HepG2 (cell line): ENCODE results near the gene TCF23. TPM values are rescaled to one million over a fixed set of nuclear protein-coding genes. Genes with fewer than 3 reads are reported as not detected.

Experiments
- ATAC-seq: fragments of 200-7000 bp; cut with Tn5 transposase; 3 replicates; pipeline ENCODE4 v1.9.1; 2020; ENCODE audit warnings: mild to moderate bottlenecking, moderate library complexity
- BruUV-seq: library from RNA; stranded (reverse); fragments of 400-500 nt; replicated peaks from 2 replicates; lab custom pipeline; 2021; lab: Mats Ljungman, UMichigan
- CTCF ChIA-PET: fragments of 300-600 bp; formaldehyde crosslinking; extraction: SDS; loops from one replicate; lab custom pipeline; 2021; ENCODE audit warnings: low total read pairs, inconsistent platforms, low intra/inter-chr PET ratio; lab: Yijun Ruan, JAX
- POLR2A ChIA-PET: fragments of 350-600 bp; sonication (Branson Sonifier 250); formaldehyde crosslinking; loops from one replicate; lab custom pipeline; 2020; ENCODE audit warnings: antibody characterized with exemption, inconsistent platforms; lab: Yijun Ruan, JAX
- DNase-seq: peaks from one replicate; pipeline ENCODE4 v3.0.0-alpha.2; 2015; ENCODE audit warnings: low spot score
- FAIRE-seq: peaks from 3 replicates; lab custom pipeline; 2011; peaks lifted over from hg19 to GRCh38; lab: Jason Lieb, UNC
- H2AFZ ChIP-seq: one replicate; pipeline ENCODE4 v1.6.1; 2011; ENCODE audit warnings: low read length, inconsistent platforms
- H3K27ac ChIP-seq: fragments of 300-600 bp; 3 replicates; pipeline ENCODE4 v1.8.0; 2011; ENCODE audit warnings: mixed run types, mild to moderate bottlenecking, mixed read lengths, low read length, inconsistent platforms; ENCODE audit not compliant: insufficient read depth; ENCODE audit errors: extremely low read length
- H3K27me3 ChIP-seq, 2 experiments: fragments of 200-600 bp in 1 of 2; 2 replicates in 1 of 2; 3 replicates in 1 of 2; pipeline versions ENCODE4 v1.6.0 to v1.8.0; 2011; ENCODE audit warnings: low read length in 2 of 2, mild to moderate bottlenecking in 2 of 2, moderate library complexity in 2 of 2, inconsistent platforms in 1 of 2; ENCODE audit not compliant: insufficient read depth in 2 of 2, control insufficient read depth in 1 of 2
- H3K36me3 ChIP-seq, 2 experiments: fragments of 200-600 bp in 1 of 2; replicated peaks in 1 of 2; 2 replicates in 1 of 2; 3 replicates in 1 of 2; pipeline versions ENCODE4 v1.5.1 to v1.8.0; 2011; ENCODE audit warnings: low read length in 2 of 2, inconsistent platforms in 1 of 2; ENCODE audit not compliant: insufficient read depth in 2 of 2, control insufficient read depth in 1 of 2
- H3K4me1 ChIP-seq: 2 replicates; pipeline ENCODE4 v1.5.1; 2012; ENCODE audit warnings: low read length, inconsistent platforms; ENCODE audit not compliant: insufficient read depth
- H3K4me2 ChIP-seq: 2 replicates; pipeline ENCODE4 v1.6.0; 2011; ENCODE audit warnings: low read depth, low read length, inconsistent platforms
- H3K4me3 ChIP-seq, 3 experiments: fragments of 200-600 bp in 1 of 3; sonication (generic), shearing (Covaris generic) in 1 of 3; replicated peaks in 1 of 3; 2 replicates each; pipeline ENCODE4 v1.5.1; 2011 to 2016; ENCODE audit warnings: low read length in 3 of 3, inconsistent platforms in 2 of 3, low read depth in 2 of 3, mild to moderate bottlenecking in 2 of 3, control low read depth in 1 of 3, mixed read lengths in 1 of 3; ENCODE audit not compliant: insufficient read depth in 1 of 3
- H3K79me2 ChIP-seq: one replicate; pipeline ENCODE4 v1.6.1; 2011; ENCODE audit warnings: low read length, inconsistent platforms; ENCODE audit not compliant: insufficient read depth
- H3K9ac ChIP-seq: 2 replicates; pipeline ENCODE4 v1.6.0; 2011; ENCODE audit warnings: mild to moderate bottlenecking, low read depth, low read length, inconsistent platforms; ENCODE audit not compliant: insufficient read depth
- H3K9me3 ChIP-seq: 2 replicates; pipeline ENCODE4 v1.5.1; 2012; ENCODE audit warnings: mild to moderate bottlenecking, low read length
- H4K20me1 ChIP-seq: 2 replicates; pipeline ENCODE4 v1.6.0; 2011; ENCODE audit warnings: inconsistent platforms, mild to moderate bottlenecking, low read length, moderate library complexity; ENCODE audit not compliant: insufficient read depth
- ATF7 ChIP-seq, 2 experiments: fragments of 450-650 bp in 1 of 2; sonication (generic) in 1 of 2; formaldehyde crosslinking in 1 of 2; IDR thresholded peaks; 2 replicates each; pipeline versions ENCODE4 v1.4.0 to v1.6.1; 2016 to 2020; ENCODE audit warnings: antibody characterized with exemption in 1 of 2, mild to moderate bottlenecking in 1 of 2, missing genetic modification reagents in 1 of 2
- EEA1 ChIP-seq: sonication (generic); formaldehyde crosslinking; IDR thresholded peaks from 2 replicates; pipeline ENCODE4 v1.5.1; 2020; ENCODE audit warnings: mild to moderate bottlenecking, missing genetic modification reagents, borderline replicate concordance
- FOXA3 ChIP-seq: IDR thresholded peaks from 2 replicates; pipeline ENCODE4 v1.6.1; 2016; ENCODE audit warnings: missing genetic modification reagents, missing compliant biosample characterization
- HBP1 ChIP-seq: IDR thresholded peaks from 2 replicates; pipeline ENCODE4 v1.6.1; 2016; ENCODE audit warnings: low read depth, control low read depth
- NFKB2 ChIP-seq: sonication (generic); formaldehyde crosslinking; IDR thresholded peaks from 2 replicates; pipeline ENCODE4 v1.4.0; 2020; ENCODE audit warnings: missing genetic modification reagents, borderline replicate concordance
- SP4 ChIP-seq: sonication (generic); formaldehyde crosslinking; IDR thresholded peaks from 2 replicates; pipeline ENCODE4 v1.8.1; 2023; ENCODE audit warnings: mild to moderate bottlenecking, missing genetic modification reagents
- ZNF337 ChIP-seq: sonication (generic); formaldehyde crosslinking; IDR thresholded peaks from 2 replicates; pipeline ENCODE4 v1.5.1; 2020; ENCODE audit warnings: missing genetic modification reagents, low read depth, mild to moderate bottlenecking, borderline replicate concordance
- ZNF451 ChIP-seq: sonication (generic); formaldehyde crosslinking; IDR thresholded peaks from 2 replicates; pipeline ENCODE4 v1.5.0; 2020; ENCODE audit warnings: mild to moderate bottlenecking, missing genetic modification reagents
- ZNF687 ChIP-seq: sonication (generic); formaldehyde crosslinking; IDR thresholded peaks from 2 replicates; pipeline ENCODE4 v1.5.1; 2020; ENCODE audit warnings: mild to moderate bottlenecking, missing genetic modification reagents, moderate library complexity
- WGBS: methylation state at CpG from one replicate; pipeline ENCODE4 v1.1.6; 2017; ENCODE audit warnings: low lambda C conversion rate; 5-methylcytosine and 5-hydroxymethylcytosine counted together
- in situ Hi-C: cut with HindIII; loops from 2 replicates; pipeline ENCODE4 v1.10.0; 2017; ENCODE audit warnings: low pct_unique_long_range_greater_than_20kb; ENCODE audit not compliant: extremely low pct_ligation_motif_present
- intact Hi-C: fragments of 100-400 bp; cut with micrococcal nuclease; formaldehyde crosslinking; loops from one replicate; pipeline ENCODE4 v1.10.0; 2022; ENCODE audit not compliant: unreplicated experiment
- polyA plus RNA-seq, 8 experiments: library from polyadenylated mRNA; depleted of rRNA in 3 of 8; stranded (reverse) in 7 of 8; unstranded in 1 of 8; fragments of >200 nt; fragmentation: Illumina TruSeq in 4 of 8; extraction: Trizol in 4 of 8; gene quantifications; 2 replicates each; pipeline versions ENCODE4 v1.2.1 to v1.2.3, GENCODE V29; 2011 to 2016; ENCODE audit warnings: low read depth in 4 of 8, missing spikeins in 1 of 8, mixed read lengths in 1 of 8; ENCODE audit not compliant: insufficient read depth in 1 of 8
- total RNA-seq, 5 experiments: library from RNA; depleted of rRNA; stranded (reverse); fragments of >200 nt; fragmentation: Illumina TruSeq; extraction: Trizol; gene quantifications; 2 replicates each; pipeline ENCODE4 v1.2.3, GENCODE V29; 2016; ENCODE audit warnings: low read depth in 1 of 5

Gene TCF23
- total and polyA plus RNA-seq, 2 of the 13 experiments (the other 11 are each of a cell fraction or from before 2014, with no cell fraction given), result 0.02 to 1.4 TPM

- Histone ChIP-seq H3K9me3 (no peaks in the 10 kb centered on the region), H4K20me1 (no peaks in the 10 kb centered on the region), H3K4me2 (no peak overlapping the region), H3K27me3 (no peaks in the 10 kb centered on the region), H3K27ac (no peak overlapping the region), H3K4me3 (no peak overlapping the region), H3K79me2 (no peaks in the 10 kb centered on the region), H3K4me1 (peaks cover 53% of the 10 kb centered on the region), H3K9ac (peak overlapping the region; percentile 2; the same call in 1 of the 2 replicates), H2AFZ (peak overlapping the region; percentile 16), H3K36me3 (no peaks in the 10 kb centered on the region)
- ATAC-seq, result peak; percentile 39
- DNase-seq, result no peak
- 59% methylated on average over 5 of the region's 6 CpGs for WGBS
- CTCF ChIA-PET, result no interaction called here
- POLR2A ChIA-PET, result interaction anchor here (0.9 to 3.5 kb wide), 3 partner anchors 25 to 53 kb away, joined by 3 to 9 read pairs (median 3); partner anchors contain the start of genes ATRAID, PREB and SLC5A6
- no peak for FAIRE-seq
- no TSS peak for BruUV-seq
- intact Hi-C loops, result no loop called here
- no peak for TF ChIP-seq ATF7 (IDR thresholded peaks at IDR 0.05)
- TF ChIP-seq ATF7 (CRISPR knock-in tag; IDR thresholded peaks at IDR 0.05), result no peak
- TF ChIP-seq FOXA3 (CRISPR knock-in tag), result no peak
- TF ChIP-seq ZNF687 (CRISPR knock-in tag), result peak; percentile 21; the same call in 1 of the 2 replicates
- TF ChIP-seq ZNF451 (CRISPR knock-in tag), result no peak
- 0 out of 2 replicates have a peak, but pooled peaks have one; percentile 1 for TF ChIP-seq SP4 (CRISPR knock-in tag)
- TF ChIP-seq NFKB2 (CRISPR knock-in tag), result 0 out of 2 replicates have a peak, but pooled peaks have one; percentile 39
- no peak for TF ChIP-seq EEA1 (CRISPR knock-in tag)
- no peak for TF ChIP-seq HBP1 (CRISPR knock-in tag)
- no peak for TF ChIP-seq ZNF337
- in situ Hi-C loops, result no loop called here
Measured at GRCh38 chr2:27159271-27159670, 10.5 kb downstream of the TCF23 start.
